Testis (tissue), 2 donors: ENCODE data around the gene CEP19.

Experiments
- CTCF ChIP-seq, 3 experiments: fragments of 450-650 bp in 2 of 3; fragments of 200-600 bp in 1 of 3; sonication (generic) in 1 of 3; IDR thresholded peaks; one replicate each; pipeline ENCODE4 v1.5.1; 2016 to 2019; ENCODE audit warnings: antibody characterized with exemption in 3 of 3, mild to moderate bottlenecking in 2 of 3, moderate library complexity in 1 of 3
- POLR2A ChIP-seq: fragments of 450-650 bp; IDR thresholded peaks from one replicate; pipeline ENCODE4 v1.6.1; 2017; ENCODE audit warnings: antibody characterized with exemption, mild to moderate bottlenecking, moderate library complexity

- TF ChIP-seq CTCF (IDR thresholded peaks at IDR 0.05) (no peak), POLR2A (no peak)
These were observed 52.1 kb downstream of the CEP19 start for GRCh38 chr3:196659901-196660351.
